ENCODE measurements around the gene RNF17.
A peak's percentile ranks its signal among the peaks of the same experiment; 100 is the strongest.

The RNF17 gene

GRCh38 chr13:24737042-24737441, 26.9 kb upstream of the RNF17 start:
- TF ChIP-seq CTCF (IDR thresholded peaks at IDR 0.05; ENCODE audit: extremely low read depth, insufficient read depth, missing control alignments), result no peak
- in situ Hi-C loops (cut with MboI; ENCODE audit: low pct_unique_long_range_greater_than_20kb, low sequenced_read_pairs, unreplicated experiment), result loop anchor here (25.0 kb wide), 1 partner anchor 250 kb away; no protein-coding TSS in a partner anchor

DNA sequence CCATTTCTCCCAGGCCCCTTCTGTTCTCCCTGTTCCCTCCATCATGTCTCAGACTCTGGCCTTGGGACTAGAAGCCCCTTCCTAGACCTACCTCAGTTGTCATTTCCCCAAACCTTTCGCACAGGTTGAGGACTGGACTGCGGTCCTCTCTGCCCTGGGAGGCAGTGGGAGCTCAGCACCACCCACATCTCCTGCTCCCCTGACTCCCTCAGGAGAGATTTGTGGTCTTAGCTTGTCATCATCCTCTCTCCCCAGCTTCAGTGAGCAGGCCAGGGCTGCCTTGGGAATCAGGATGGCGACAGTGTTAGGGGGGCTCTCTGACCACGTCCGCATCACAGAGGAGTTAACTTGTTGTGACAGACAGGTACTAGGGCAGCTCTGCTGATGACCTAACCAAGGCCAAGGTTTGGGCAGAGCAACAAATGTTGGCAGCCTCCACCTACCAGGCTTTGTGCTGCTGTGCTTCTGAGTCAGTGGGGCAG, 25.6 kb upstream of the RNF17 start:
- no peak for DNase-seq (ENCODE audit: low spot score)
- TF ChIP-seq CTCF (IDR thresholded peaks at IDR 0.05; ENCODE audit: extremely low read depth, insufficient read depth, missing control alignments), result no peak
- in situ Hi-C loops (cut with MboI; ENCODE audit: low pct_unique_long_range_greater_than_20kb, low sequenced_read_pairs, unreplicated experiment), result loop anchor here (25.0 kb wide), 1 partner anchor 249 kb away; no protein-coding TSS in a partner anchor

More at GRCh38 chr13:24737042-24737441, 26.9 kb upstream of the RNF17 start:
- DNase-seq (ENCODE audit: low spot score), result no peak

- in situ Hi-C loops (cut with MboI; ENCODE audit: low pct_unique_long_range_greater_than_20kb, low sequenced_read_pairs, unreplicated experiment), result loop anchor here (25.0 kb wide), 1 partner anchor 247 kb away; no protein-coding TSS in a partner anchor
- DNase-seq (ENCODE audit: low spot score), result no peak
- TF ChIP-seq CTCF (IDR thresholded peaks at IDR 0.05; ENCODE audit: extremely low read depth, insufficient read depth, missing control alignments), result no peak
These were observed 23.7 kb upstream of the RNF17 start for GRCh38 chr13:24740014-24740890.

DNA sequence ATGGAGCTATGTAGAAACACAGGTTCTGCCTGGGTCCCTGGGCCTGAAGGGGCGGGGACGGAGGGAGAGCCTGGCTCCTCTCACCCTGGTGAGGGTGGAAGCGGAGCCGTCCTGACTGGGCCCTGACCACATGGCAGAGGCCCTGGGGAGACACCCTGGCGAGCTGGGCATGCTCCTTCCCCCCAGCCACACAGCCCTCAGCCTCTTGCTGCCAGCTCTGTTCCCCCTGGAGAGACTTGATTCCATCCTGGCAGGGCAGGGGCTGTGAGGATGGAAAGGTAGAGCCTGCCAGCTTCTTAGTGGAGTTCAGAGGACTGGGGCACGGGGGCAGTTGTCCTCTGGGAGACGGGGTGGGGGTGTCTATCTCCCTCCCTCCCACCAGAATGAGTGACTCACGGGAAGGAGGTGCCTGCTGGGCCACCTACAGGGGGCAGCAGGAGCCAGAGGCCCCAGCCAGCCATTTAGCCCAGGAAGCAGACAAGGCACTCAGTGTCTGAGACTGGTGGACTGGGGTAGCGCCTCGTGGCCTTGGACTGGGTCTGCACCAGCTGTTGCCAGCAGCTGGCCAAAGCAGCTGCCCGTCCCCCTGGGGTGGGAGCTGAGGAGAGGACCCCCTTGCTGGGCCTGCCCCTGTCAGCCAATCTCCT, 22.8 kb upstream of the RNF17 start:
- DNase-seq (ENCODE audit: low spot score), result no peak
- in situ Hi-C loops (cut with MboI; ENCODE audit: low pct_unique_long_range_greater_than_20kb, low sequenced_read_pairs, unreplicated experiment), result loop anchor here (25.0 kb wide), 1 partner anchor 246 kb away; no protein-coding TSS in a partner anchor
- TF ChIP-seq CTCF (IDR thresholded peaks at IDR 0.05; ENCODE audit: extremely low read depth, insufficient read depth, missing control alignments), result peak; percentile 58

- no peak for TF ChIP-seq CTCF (IDR thresholded peaks at IDR 0.05; ENCODE audit: extremely low read depth, insufficient read depth, missing control alignments)
- DNase-seq (ENCODE audit: low spot score), result no peak
- in situ Hi-C loops (cut with MboI; ENCODE audit: low pct_unique_long_range_greater_than_20kb, low sequenced_read_pairs, unreplicated experiment), result loop anchor here (25.0 kb wide), 1 partner anchor 246 kb away; no protein-coding TSS in a partner anchor
These were observed 22.2 kb upstream of the RNF17 start for GRCh38 chr13:24741791-24742190.

- no peak for TF ChIP-seq CTCF (IDR thresholded peaks at IDR 0.05; ENCODE audit: extremely low read depth, insufficient read depth, missing control alignments)
These were observed 21.7 kb upstream of the RNF17 start for GRCh38 chr13:24742294-24742693.

More at GRCh38 chr13:24742294-24742693, 21.7 kb upstream of the RNF17 start:
- in situ Hi-C loops (cut with MboI; ENCODE audit: low pct_unique_long_range_greater_than_20kb, low sequenced_read_pairs, unreplicated experiment), result loop anchor here (25.0 kb wide), 1 partner anchor 245 kb away; no protein-coding TSS in a partner anchor
- DNase-seq (ENCODE audit: low spot score), result no peak
